H1 (cell line): Measurements from ENCODE around the gene ZNF397. TPM values are rescaled to one million over a fixed set of nuclear protein-coding genes. Genes with fewer than 3 reads are reported as not detected.

Experiments
- CTCF ChIA-PET: fragments of 300-600 bp; sonication (Branson Sonifier 250); formaldehyde crosslinking; loops from one replicate; lab custom pipeline; 2021; ENCODE audit not compliant: partially characterized antibody; lab: Charles Lee
- POLR2A ChIA-PET: fragments of 300-600 bp; sonication (Branson Sonifier 250); formaldehyde crosslinking; loops from one replicate; lab custom pipeline; 2021; ENCODE audit warnings: inconsistent platforms; ENCODE audit not compliant: partially characterized antibody; lab: Charles Lee
- DNase-seq, 2 experiments: peaks; one replicate each; pipeline versions ENCODE4 v3.0.0 to v3.0.0-alpha.2; 2010 to 2022; ENCODE audit warnings: low spot score in 2 of 2, low read depth in 1 of 2, mixed read lengths in 1 of 2
- FAIRE-seq: peaks from 2 replicates; lab custom pipeline; 2011; peaks lifted over from hg19 to GRCh38; lab: Jason Lieb, UNC
- H2AFZ ChIP-seq: 2 replicates; pipeline ENCODE4 v1.8.1; 2012; ENCODE audit warnings: low read length, inconsistent platforms
- H2AK5ac ChIP-seq: 2 replicates; pipeline ENCODE4 v1.6.1; 2013; ENCODE audit warnings: low read depth, low read length
- H2BK120ac ChIP-seq: replicated peaks from 2 replicates; pipeline ENCODE3; 2013; ENCODE audit warnings: low read depth, low read length, inconsistent platforms
- H2BK12ac ChIP-seq: 2 replicates; pipeline ENCODE4 v1.6.1; 2013; ENCODE audit warnings: low read depth, low read length
- H2BK15ac ChIP-seq: 2 replicates; pipeline ENCODE4 v1.6.1; 2013; ENCODE audit warnings: low read length
- H2BK20ac ChIP-seq: 2 replicates; pipeline ENCODE4 v1.6.1; 2013; ENCODE audit warnings: low read length
- H2BK5ac ChIP-seq: 2 replicates; pipeline ENCODE4 v1.6.1; 2013; ENCODE audit warnings: low read depth, low read length
- H3K14ac ChIP-seq: 2 replicates; pipeline ENCODE4 v1.6.1; 2013; ENCODE audit warnings: inconsistent platforms; ENCODE audit not compliant: insufficient read length
- H3K18ac ChIP-seq: 2 replicates; pipeline ENCODE4 v1.6.1; 2013; ENCODE audit warnings: low read length; ENCODE audit errors: extremely low read depth
- H3K23ac ChIP-seq: 2 replicates; pipeline ENCODE4 v1.6.1; 2013; ENCODE audit warnings: inconsistent platforms; ENCODE audit not compliant: insufficient read length
- H3K23me2 ChIP-seq: 2 replicates; pipeline ENCODE4 v1.6.1; 2013; ENCODE audit warnings: low read depth, low read length
- H3K27ac ChIP-seq: 2 replicates; pipeline ENCODE4 v1.6.1; 2011; ENCODE audit warnings: low read depth, low read length, inconsistent platforms
- H3K27me3 ChIP-seq, 4 experiments: replicated peaks in 1 of 4; 1 replicate in 1 of 4; 2 replicates in 3 of 4; pipeline versions ENCODE4 v1.6.1 to v1.8.1; 2011 to 2013; ENCODE audit warnings: low read length in 3 of 4, mild to moderate bottlenecking in 3 of 4, inconsistent platforms in 2 of 4, mixed read lengths in 2 of 4, moderate library complexity in 1 of 4; ENCODE audit not compliant: control insufficient read depth in 3 of 4, insufficient read depth in 3 of 4; ENCODE audit errors: extremely low read depth in 1 of 4
- H3K36me3 ChIP-seq, 4 experiments: 2 replicates each; pipeline versions ENCODE4 v1.6.1 to v1.8.1; 2011 to 2013; ENCODE audit warnings: mild to moderate bottlenecking in 4 of 4, low read length in 3 of 4, moderate library complexity in 2 of 4, control low read depth in 1 of 4, inconsistent platforms in 1 of 4; ENCODE audit not compliant: insufficient read depth in 4 of 4, control insufficient read depth in 2 of 4
- H3K4ac ChIP-seq: replicated peaks from 2 replicates; pipeline ENCODE3; 2013; ENCODE audit warnings: low read length, low read depth, mixed read lengths, inconsistent platforms; ENCODE audit not compliant: insufficient read length
- H3K4me1 ChIP-seq, 4 experiments: replicated peaks in 1 of 4; 1 replicate in 1 of 4; 2 replicates in 3 of 4; pipeline versions ENCODE4 v1.6.1 to v1.8.1; 2011 to 2013; ENCODE audit warnings: low read length in 3 of 4, inconsistent platforms in 2 of 4, mixed read lengths in 1 of 4; ENCODE audit not compliant: insufficient read depth in 4 of 4, control insufficient read depth in 3 of 4
- H3K4me2 ChIP-seq, 2 experiments: 2 replicates each; pipeline versions ENCODE4 v1.6.1 to v1.8.1; 2011 to 2013; ENCODE audit warnings: low read depth in 2 of 2, low read length in 2 of 2, control low read depth in 1 of 2, inconsistent platforms in 1 of 2, mild to moderate bottlenecking in 1 of 2; ENCODE audit not compliant: insufficient read depth in 1 of 2
- H3K4me3 ChIP-seq, 4 experiments: fragments of 200-600, 300-600 bp in 1 of 4; sonication (generic), shearing (Covaris generic), sonication (Bioruptor Twin) in 1 of 4; 2 replicates each; pipeline versions ENCODE4 v1.5.1 to v1.8.1; 2011 to 2016; ENCODE audit warnings: low read length in 4 of 4, low read depth in 3 of 4, control low read depth in 2 of 4, inconsistent platforms in 2 of 4, mild to moderate bottlenecking in 2 of 4, mixed read lengths in 1 of 4, moderate library complexity in 1 of 4; ENCODE audit not compliant: insufficient read depth in 2 of 4; ENCODE audit errors: extremely low read depth in 1 of 4
- H3K56ac ChIP-seq: replicated peaks from 2 replicates; pipeline ENCODE3; 2013; ENCODE audit warnings: low read depth, mild to moderate bottlenecking, mixed read lengths, low read length, inconsistent platforms; ENCODE audit not compliant: insufficient read length
- H3K79me1 ChIP-seq: 2 replicates; pipeline ENCODE4 v1.6.1; 2013; ENCODE audit warnings: low read depth, low read length, control low read depth
- H3K79me2 ChIP-seq, 2 experiments: 2 replicates each; pipeline versions ENCODE4 v1.6.1 to v1.8.1; 2012 to 2013; ENCODE audit warnings: low read length in 2 of 2, mild to moderate bottlenecking in 2 of 2, inconsistent platforms in 1 of 2; ENCODE audit not compliant: insufficient read depth in 2 of 2, control insufficient read depth in 1 of 2
- H3K9ac ChIP-seq, 4 experiments: replicated peaks in 1 of 4; 1 replicate in 1 of 4; 2 replicates in 3 of 4; pipeline versions ENCODE4 v1.6.1 to v1.8.1; 2011 to 2013; ENCODE audit warnings: low read depth in 3 of 4, low read length in 3 of 4, control low read depth in 2 of 4, mild to moderate bottlenecking in 2 of 4, moderate library complexity in 2 of 4, inconsistent platforms in 1 of 4; ENCODE audit errors: extremely low read depth in 1 of 4
- H3K9me3 ChIP-seq, 2 experiments: 2 replicates each; pipeline versions ENCODE4 v1.6.1 to v1.8.1; 2012 to 2013; ENCODE audit warnings: mild to moderate bottlenecking in 2 of 2, moderate library complexity in 2 of 2, control low read depth in 1 of 2, inconsistent platforms in 1 of 2, low read depth in 1 of 2, low read length in 1 of 2, mixed read lengths in 1 of 2; ENCODE audit not compliant: insufficient read depth in 2 of 2
- H4K20me1 ChIP-seq, 2 experiments: replicated peaks in 1 of 2; 2 replicates each; pipeline versions ENCODE3 to v1.8.1; 2011 to 2013; ENCODE audit warnings: inconsistent platforms in 2 of 2, low read length in 2 of 2, mild to moderate bottlenecking in 1 of 2; ENCODE audit not compliant: insufficient read depth in 2 of 2, control insufficient read depth in 1 of 2
- H4K5ac ChIP-seq: 2 replicates; pipeline ENCODE4 v1.6.1; 2013; ENCODE audit warnings: low read length, low read depth, mixed read lengths, inconsistent platforms; ENCODE audit not compliant: insufficient read length
- H4K8ac ChIP-seq: 2 replicates; pipeline ENCODE4 v1.8.0; 2013; ENCODE audit warnings: mild to moderate bottlenecking, moderate library complexity, low read length, inconsistent platforms; ENCODE audit not compliant: insufficient read depth; ENCODE audit errors: extremely low read depth
- H4K91ac ChIP-seq: replicated peaks from 2 replicates; pipeline ENCODE3; 2013; ENCODE audit warnings: low read length, mixed read lengths, inconsistent platforms; ENCODE audit not compliant: insufficient read length
- HDAC2 ChIP-seq, 2 experiments: fragments of 300-600 bp in 1 of 2; sonication (generic) in 1 of 2; IDR thresholded peaks; 2 replicates each; pipeline ENCODE4 v1.6.1; 2011 to 2012; ENCODE audit warnings: low read depth in 2 of 2, low read length in 2 of 2, mild to moderate bottlenecking in 2 of 2, moderate library complexity in 2 of 2, borderline replicate concordance in 1 of 2, inconsistent platforms in 1 of 2
- RFX5 ChIP-seq: IDR thresholded peaks from 2 replicates; pipeline ENCODE4 v1.6.1; 2011; ENCODE audit warnings: low read depth, low read length, improper control_type of control experiment, borderline replicate concordance
- TAF7 ChIP-seq: optimal IDR thresholded peaks from 2 replicates; pipeline ENCODE3; 2011; ENCODE audit warnings: low read depth, mild to moderate bottlenecking, inconsistent platforms, low read length, moderate library complexity, borderline replicate concordance
- WGBS, 2 experiments: shearing (Covaris generic) in 1 of 2; methylation state at CpG; one replicate each; pipeline versions ENCODE4 v1.1.6 to v1.1.7; 2013 to 2015; ENCODE audit warnings: low lambda C conversion rate in 2 of 2, mixed read lengths in 2 of 2, inconsistent platforms in 1 of 2, low coverage in 1 of 2, missing lambda C conversion rate in 1 of 2; ENCODE audit not compliant: insufficient replicate concordance in 2 of 2, insufficient coverage in 1 of 2, insufficient read length in 1 of 2; ENCODE audit errors: extremely low coverage in 1 of 2, missing lambda C conversion rate in 1 of 2; 5-methylcytosine and 5-hydroxymethylcytosine counted together
- polyA plus RNA-seq, 7 experiments: library from polyadenylated mRNA; depleted of rRNA in 3 of 7; stranded (reverse) in 5 of 7; unstranded in 2 of 7; fragments of >200 nt in 5 of 7; fragments of 200-250 nt in 2 of 7; gene quantifications; 1 replicate in 5 of 7; 2 replicates in 1 of 7; 4 replicates in 1 of 7; pipeline versions ENCODE4 v1.2.1 to v1.2.3, GENCODE V29; 2011 to 2013; ENCODE audit warnings: missing spikeins in 2 of 7, mixed read lengths in 2 of 7
- total RNA-seq: library from RNA; stranded (reverse); fragmentation: NEBNext Ultra II Directional; extraction: Animal tissue kit (Norgen Biotek cat#: 25700); gene quantifications from 2 replicates; pipeline ENCODE4 v1.2.1, GENCODE V29; 2021
- TF ChIP-seq, protein P1 (sequence below): IDR thresholded peaks from 2 replicates; pipeline ENCODE4 v1.6.1; 2012; ENCODE audit warnings: inconsistent platforms

ZNF397 gene
- total and polyA plus RNA-seq, 2 of the 8 experiments (the other 6 are each of a cell fraction or from before 2014, with no cell fraction given) = 9.8 to 39.5 TPM

DNA sequence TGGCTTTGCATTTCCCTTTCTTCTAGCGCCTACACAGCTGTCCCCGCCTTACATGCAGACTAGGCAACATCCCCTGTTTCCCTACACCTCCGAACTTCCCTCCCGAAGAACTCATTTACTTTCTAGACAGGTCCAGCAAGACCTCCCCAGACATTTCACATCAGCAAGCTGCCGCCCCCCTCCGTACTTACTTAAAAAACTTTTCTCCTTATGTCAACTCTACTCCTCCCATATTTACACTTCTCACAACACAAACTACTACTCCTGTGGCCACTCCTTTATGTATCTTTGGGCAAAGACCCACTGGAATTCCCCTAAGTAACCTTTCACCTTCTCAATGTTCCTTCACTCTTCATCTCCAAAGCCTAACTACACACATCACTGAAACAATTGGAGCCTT, 20.4 kb upstream of the ZNF397 start:
- H3K4me1 ChIP-seq = no peaks in the 10 kb centered on the region
- no peaks in the 10 kb centered on the region for H3K27me3 ChIP-seq
- ChIA-PET POLR2A (interaction anchor here (1.8 kb wide), 1 partner anchor 20 kb away, joined by 3 read pairs; the partner anchor contains the start of gene ZNF397), CTCF (interaction anchor here (0.6 to 1.2 kb wide), 4 partner anchors 12 to 195 kb away, joined by 3 to 6 read pairs (median 4); no protein-coding TSS in a partner anchor)
- H2AK5ac ChIP-seq = no peak overlapping the region
- no peak overlapping the region for H2BK120ac ChIP-seq
- no peaks in the 10 kb centered on the region for H3K79me1 ChIP-seq
- no peak overlapping the region for H4K5ac ChIP-seq
- no peaks in the 10 kb centered on the region for H3K79me2 ChIP-seq
- H2BK15ac ChIP-seq = no peak overlapping the region
- H3K4ac ChIP-seq = no peak overlapping the region
- no peak overlapping the region; the same call in 1 of the 2 replicates for H3K18ac ChIP-seq
- H3K23me2 ChIP-seq = no peaks in the 10 kb centered on the region
- H3K36me3 ChIP-seq = no peaks in the 10 kb centered on the region
- no peak overlapping the region for H3K27ac ChIP-seq
- DNase-seq (no peak), FAIRE-seq (no peak)
- no peak overlapping the region for H3K4me2 ChIP-seq
- TF ChIP-seq RFX5 (no peak), TAF7 (no peak), HDAC2 (IDR thresholded peaks at IDR 0.05; ENCODE audit: borderline replicate concordance in 1 of 2, low read depth in 2 of 2, low read length in 2 of 2) (no peak)
- TF ChIP-seq, protein P1, sequence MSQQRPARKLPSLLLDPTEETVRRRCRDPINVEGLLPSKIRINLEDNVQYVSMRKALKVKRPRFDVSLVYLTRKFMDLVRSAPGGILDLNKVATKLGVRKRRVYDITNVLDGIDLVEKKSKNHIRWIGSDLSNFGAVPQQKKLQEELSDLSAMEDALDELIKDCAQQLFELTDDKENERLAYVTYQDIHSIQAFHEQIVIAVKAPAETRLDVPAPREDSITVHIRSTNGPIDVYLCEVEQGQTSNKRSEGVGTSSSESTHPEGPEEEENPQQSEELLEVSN = no peak
- H4K8ac ChIP-seq = no peak overlapping the region
- H2BK20ac ChIP-seq = no peak overlapping the region
- no peak overlapping the region for H4K91ac ChIP-seq
- H2BK12ac ChIP-seq = no peak overlapping the region
- H3K4me3 ChIP-seq = no peak overlapping the region
- H3K56ac ChIP-seq = no peak overlapping the region
- H2AFZ ChIP-seq = no peak overlapping the region; the same call in 1 of the 2 replicates
- no peaks in the 10 kb centered on the region for H4K20me1 ChIP-seq
- no peak overlapping the region for H3K9ac ChIP-seq
- no peaks in the 10 kb centered on the region for H3K9me3 ChIP-seq
- no peak overlapping the region for H2BK5ac ChIP-seq
- 89% methylated on average over 6 of the region's 6 CpGs; no CpG with 5 or more reads in 1 of the 2 experiments for WGBS, 2 experiments
- no peak overlapping the region for H3K14ac ChIP-seq
- H3K23ac ChIP-seq = no peak overlapping the region
